PC-9 (cell line): ENCODE measurements around the gene EDN2. TPM values are rescaled to one million over a fixed set of nuclear protein-coding genes. Genes with fewer than 3 reads are reported as not detected.

ENCODE experiments used
- Bru-seq: library from RNA; stranded (reverse); fragments of 400-500 nt; gene quantifications from one replicate; lab custom pipeline; 2021; lab: Mats Ljungman, UMichigan
- BruChase-seq, 2 experiments: library from RNA; stranded (reverse); fragments of 400-500 nt; gene quantifications; one replicate each; lab custom pipeline; 2021; lab: Mats Ljungman, UMichigan
- BruUV-seq: library from RNA; stranded (reverse); fragments of 400-500 nt; replicated peaks from 2 replicates; lab custom pipeline; 2021; lab: Mats Ljungman, UMichigan
- CTCF ChIA-PET: fragments of 300-600 bp; sonication (Branson Sonifier 250); formaldehyde crosslinking; loops from one replicate; lab custom pipeline; 2022; ENCODE audit warnings: antibody characterized with exemption; lab: Charles Lee
- POLR2A ChIA-PET: fragments of 300-600 bp; sonication (Branson Sonifier 250); formaldehyde crosslinking; loops from one replicate; lab custom pipeline; 2022; ENCODE audit warnings: antibody characterized with exemption; ENCODE audit not compliant: unreplicated experiment; lab: Charles Lee
- DNase-seq, 2 experiments: peaks; one replicate each; pipeline versions ENCODE4 v3.0.0 to v3.0.0-alpha.2; 2015 to 2022; ENCODE audit warnings: mixed read lengths in 1 of 2
- H2AFZ ChIP-seq: fragments of 200-600 bp; sonication (generic); 2 replicates; pipeline ENCODE4 v1.8.1; 2017; ENCODE audit warnings: antibody characterized with exemption
- H3F3A ChIP-seq: fragments of 200-600 bp; sonication (generic); 2 replicates; pipeline ENCODE4 v1.8.1; 2017; ENCODE audit warnings: antibody characterized with exemption, mild to moderate bottlenecking, low read depth; ENCODE audit not compliant: insufficient read depth
- H3K27ac ChIP-seq: fragments of 200-600 bp; sonication (generic); 2 replicates; pipeline ENCODE4 v1.6.1; 2016; ENCODE audit warnings: mixed run types
- H3K27me3 ChIP-seq: fragments of 200-600 bp; sonication (generic); 2 replicates; pipeline ENCODE4 v1.6.1; 2016; ENCODE audit warnings: low read depth, mixed run types; ENCODE audit not compliant: insufficient read depth
- H3K36me3 ChIP-seq: fragments of 200-600 bp; sonication (generic); 2 replicates; pipeline ENCODE4 v1.6.1; 2016; ENCODE audit warnings: low read depth, mixed run types
- H3K4me1 ChIP-seq: fragments of 200-600 bp; sonication (generic); replicated peaks from 2 replicates; pipeline ENCODE4 v1.6.1; 2016; ENCODE audit warnings: mixed run types; ENCODE audit not compliant: insufficient read depth
- H3K4me2 ChIP-seq: fragments of 200-600 bp; sonication (generic); 2 replicates; pipeline ENCODE4 v1.6.1; 2017; ENCODE audit warnings: mixed run types
- H3K4me3 ChIP-seq: fragments of 200-600 bp; sonication (generic); 2 replicates; pipeline ENCODE4 v1.6.1; 2016; ENCODE audit warnings: mixed run types
- H3K79me2 ChIP-seq: fragments of 200-600 bp; sonication (generic); 2 replicates; pipeline ENCODE4 v1.6.1; 2017; ENCODE audit warnings: low read depth, mixed run types
- H3K9me2 ChIP-seq: fragments of 200-600 bp; sonication (generic); 2 replicates; pipeline ENCODE4 v1.8.1; 2017; ENCODE audit warnings: mild to moderate bottlenecking; ENCODE audit not compliant: insufficient read depth
- H3K9me3 ChIP-seq: fragments of 200-600 bp; sonication (generic); 2 replicates; pipeline ENCODE4 v1.8.1; 2016; ENCODE audit warnings: low read depth; ENCODE audit not compliant: insufficient read depth
- H4K20me1 ChIP-seq: fragments of 200-600 bp; sonication (generic); 2 replicates; pipeline ENCODE4 v1.8.1; 2017; ENCODE audit not compliant: insufficient read depth
- EZH2 ChIP-seq: fragments of 200-600 bp; sonication (generic); IDR thresholded peaks from 2 replicates; pipeline ENCODE4 v1.8.0; 2017; ENCODE audit warnings: antibody characterized with exemption, low read depth
- intact Hi-C: fragments of 100-400 bp; cut with micrococcal nuclease; formaldehyde crosslinking; loops from one replicate; pipeline ENCODE4 v1.10.0; 2022; ENCODE audit not compliant: unreplicated experiment
- long read RNA-seq: library from polyadenylated mRNA; stranded (forward); transcript quantifications from one replicate; pipeline ENCODE4 v2.0.0, GENCODE V29; 2022
- total RNA-seq: library from RNA; stranded (reverse); gene quantifications from 2 replicates; pipeline ENCODE4 v1.2.3, GENCODE V29; 2021
- TF ChIP-seq, protein P1 (sequence below): fragments of 200-600 bp; sonication (generic); conservative IDR thresholded peaks from 2 replicates; pipeline ENCODE4 v1.6.1; 2017; ENCODE audit warnings: mixed run types, antibody characterized with exemption, mild to moderate bottlenecking, moderate library complexity

EDN2 gene
- total RNA-seq, result 0.43 and 0.48 TPM in 2 replicates
- percentile 17 among the genes with signal in this experiment for Bru-seq, nascent RNA
- percentile 22 among the genes with signal in this experiment for BruChase-seq, experiment 1, labeled RNA remaining after a 2-hour chase
- percentile 23 among the genes with signal in this experiment for BruChase-seq, experiment 2, labeled RNA remaining after a 6-hour chase
- long read RNA-seq, result 0 reads

DNA sequence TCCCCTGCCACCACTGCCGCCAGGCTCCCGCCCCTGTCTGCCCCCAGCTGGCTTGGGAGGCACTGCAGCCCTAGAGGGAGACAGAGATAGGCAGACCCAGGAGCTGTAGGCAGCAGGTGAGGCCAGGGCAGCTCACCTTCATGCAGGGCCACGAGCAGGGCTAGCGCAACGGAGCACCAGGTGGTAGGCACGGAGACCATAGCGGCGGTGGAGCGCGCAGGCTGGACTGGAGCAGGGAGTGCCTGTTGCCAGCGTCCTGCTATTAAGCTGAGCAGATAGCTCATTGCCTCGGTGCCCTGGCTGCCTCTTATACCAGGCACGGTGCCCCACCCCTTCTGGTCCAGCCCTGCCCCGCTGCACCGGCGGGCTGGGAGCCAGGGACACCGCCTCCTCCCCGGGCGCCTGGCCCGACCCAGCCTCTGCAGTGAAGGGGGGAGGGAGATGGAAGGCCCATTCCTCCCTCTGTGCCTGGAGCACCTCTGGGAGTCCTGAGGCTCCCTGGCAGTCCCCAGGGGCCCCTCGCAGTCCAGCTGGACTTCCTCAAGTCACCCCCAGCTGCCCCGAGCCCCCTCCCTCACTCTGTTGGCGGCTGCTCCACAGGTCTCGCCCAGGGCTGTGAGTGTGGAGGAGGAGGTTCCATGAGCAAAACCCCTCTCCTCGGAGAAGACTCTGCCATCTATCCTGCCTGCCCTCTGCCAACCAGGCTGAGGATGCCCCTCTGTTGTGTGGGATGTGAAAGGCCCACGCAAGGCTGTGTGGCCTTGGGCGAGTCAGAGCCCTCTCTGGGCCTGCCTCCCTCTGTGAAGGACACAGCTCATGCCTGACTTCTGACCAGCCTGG, at the start of gene EDN2:
Gene EDN2, minus strand, starts transcription at position 282 of the 840 bp plus-strand sequence. Its CDS starts 82 bp downstream, at position 200.
- Histone ChIP-seq H2AFZ (no peak within 1 kb of the TSS), H3F3A (peaks cover 4% of the 10 kb centered on the region; the same call in 1 of the 2 replicates), H3K9me3 (no peaks in the 10 kb centered on the region), H3K4me3 (no peak within 1 kb of the TSS), H3K9me2 (no peaks in the 10 kb centered on the region), H3K4me1 (peaks cover 27% of the 10 kb centered on the region), H3K4me2 (peak within 1 kb of the TSS; percentile 63), H4K20me1 (no peaks in the 10 kb centered on the region), H3K27me3 (no peaks in the 10 kb centered on the region), H3K79me2 (no peaks in the 10 kb centered on the region), H3K27ac (no peak within 1 kb of the TSS), H3K36me3 (no peaks in the 10 kb centered on the region)
- intact Hi-C loops, result loop anchor here (2.0 to 5.0 kb wide), 2 partner anchors 14 to 33 kb away; no protein-coding TSS in a partner anchor
- no peak for TF ChIP-seq EZH2
- TF ChIP-seq, protein P1, sequence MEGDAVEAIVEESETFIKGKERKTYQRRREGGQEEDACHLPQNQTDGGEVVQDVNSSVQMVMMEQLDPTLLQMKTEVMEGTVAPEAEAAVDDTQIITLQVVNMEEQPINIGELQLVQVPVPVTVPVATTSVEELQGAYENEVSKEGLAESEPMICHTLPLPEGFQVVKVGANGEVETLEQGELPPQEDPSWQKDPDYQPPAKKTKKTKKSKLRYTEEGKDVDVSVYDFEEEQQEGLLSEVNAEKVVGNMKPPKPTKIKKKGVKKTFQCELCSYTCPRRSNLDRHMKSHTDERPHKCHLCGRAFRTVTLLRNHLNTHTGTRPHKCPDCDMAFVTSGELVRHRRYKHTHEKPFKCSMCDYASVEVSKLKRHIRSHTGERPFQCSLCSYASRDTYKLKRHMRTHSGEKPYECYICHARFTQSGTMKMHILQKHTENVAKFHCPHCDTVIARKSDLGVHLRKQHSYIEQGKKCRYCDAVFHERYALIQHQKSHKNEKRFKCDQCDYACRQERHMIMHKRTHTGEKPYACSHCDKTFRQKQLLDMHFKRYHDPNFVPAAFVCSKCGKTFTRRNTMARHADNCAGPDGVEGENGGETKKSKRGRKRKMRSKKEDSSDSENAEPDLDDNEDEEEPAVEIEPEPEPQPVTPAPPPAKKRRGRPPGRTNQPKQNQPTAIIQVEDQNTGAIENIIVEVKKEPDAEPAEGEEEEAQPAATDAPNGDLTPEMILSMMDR, result peak; percentile 49
- ChIA-PET CTCF (interaction anchor here (0.5 to 2.5 kb wide), 4 partner anchors 8 to 470 kb away, joined by 3 to 12 read pairs (median 8); no protein-coding TSS in a partner anchor), POLR2A (interaction anchor here (1.0 kb wide), 2 partner anchors 29 to 31 kb away, joined by 5 to 7 read pairs; no protein-coding TSS in a partner anchor)
- DNase-seq, result peak in 1 of 2 experiments; percentile 88
- BruUV-seq, result no TSS peak

DNA sequence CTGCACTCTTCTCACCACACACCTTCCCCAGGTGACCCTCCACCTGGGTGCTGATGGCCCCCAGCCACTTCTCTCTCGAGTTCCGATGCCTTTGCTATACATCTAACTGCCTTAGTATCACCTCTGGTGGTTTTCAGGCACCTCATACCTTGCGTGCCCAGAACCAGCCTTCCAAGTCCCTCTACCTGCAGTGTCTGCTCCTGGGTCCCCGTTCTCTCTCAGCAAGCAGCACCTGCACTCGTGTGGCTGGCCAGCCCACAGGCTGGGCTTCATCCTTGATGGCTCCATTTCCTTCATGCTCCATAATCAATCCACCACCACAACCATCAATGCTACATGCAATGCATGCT, 49.2 kb upstream of the EDN2 start:
- TF ChIP-seq, protein P1, result no peak
- TF ChIP-seq EZH2, result no peak
- DNase-seq, result no peak
- no peak overlapping the region for H3K4me3 ChIP-seq
- no peak overlapping the region for H2AFZ ChIP-seq
- BruUV-seq, result no TSS peak
- no peaks in the 10 kb centered on the region for H3K36me3 ChIP-seq
- intact Hi-C loops, result no loop called here
- H3K27me3 ChIP-seq, result no peaks in the 10 kb centered on the region
- H3K9me2 ChIP-seq, result no peaks in the 10 kb centered on the region
- H3K27ac ChIP-seq, result no peak overlapping the region
- CTCF ChIA-PET, result no interaction called here
- H3F3A ChIP-seq, result no peaks in the 10 kb centered on the region
- H3K9me3 ChIP-seq, result no peaks in the 10 kb centered on the region
- no peaks in the 10 kb centered on the region for H3K79me2 ChIP-seq
- POLR2A ChIA-PET, result no interaction called here
- no peak overlapping the region for H3K4me2 ChIP-seq
- no peaks in the 10 kb centered on the region for H3K4me1 ChIP-seq
- H4K20me1 ChIP-seq, result no peaks in the 10 kb centered on the region

DNA sequence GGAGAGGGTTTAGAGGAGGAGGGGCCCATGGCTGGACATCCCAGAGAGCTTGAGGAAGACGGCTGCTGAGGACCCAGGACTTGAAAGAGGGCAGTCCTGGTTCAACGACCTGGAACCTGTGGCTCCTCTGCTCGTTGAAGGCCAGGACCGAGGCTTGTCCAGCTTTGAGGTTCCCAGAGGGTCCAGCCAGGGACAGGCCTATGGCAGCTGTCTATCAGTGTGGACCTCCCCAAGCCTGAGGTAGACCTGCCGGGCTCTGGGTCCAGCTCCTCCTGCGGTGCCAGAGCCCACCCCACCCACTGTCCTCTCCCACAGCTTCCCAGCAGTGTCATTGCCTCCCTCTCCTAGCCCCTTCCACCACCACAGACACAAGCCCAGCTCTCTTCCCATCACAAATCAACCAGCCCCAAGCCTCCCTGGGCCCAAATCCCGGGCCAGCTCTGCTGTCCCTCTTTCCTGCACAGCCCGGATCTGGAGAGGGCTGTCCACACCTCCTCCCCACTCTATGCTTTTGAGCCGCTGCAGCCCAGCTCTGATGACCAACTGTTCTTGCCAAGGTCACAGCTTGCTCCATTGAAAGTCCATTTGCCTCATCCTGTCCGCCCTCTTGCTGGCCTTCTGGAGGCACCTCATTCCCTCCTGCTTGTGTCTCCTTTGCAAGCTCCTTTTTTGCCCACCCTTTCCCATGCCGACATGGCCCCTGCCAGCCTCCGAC, 48.7 kb upstream of the EDN2 start:
- POLR2A ChIA-PET, result no interaction called here

More for the DNA sequence above, 48.7 kb upstream of the EDN2 start:
- CTCF ChIA-PET, result no interaction called here
- no peak for TF ChIP-seq EZH2
- TF ChIP-seq, protein P1, result no peak
- Histone ChIP-seq H3K4me2 (no peak overlapping the region), H3F3A (no peaks in the 10 kb centered on the region), H3K4me1 (no peaks in the 10 kb centered on the region), H4K20me1 (no peaks in the 10 kb centered on the region), H3K36me3 (no peaks in the 10 kb centered on the region), H3K4me3 (no peak overlapping the region), H3K27me3 (no peaks in the 10 kb centered on the region), H2AFZ (no peak overlapping the region), H3K9me3 (no peaks in the 10 kb centered on the region), H3K9me2 (no peaks in the 10 kb centered on the region), H3K79me2 (no peaks in the 10 kb centered on the region), H3K27ac (no peak overlapping the region)
- no peak for DNase-seq
- intact Hi-C loops, result no loop called here
- BruUV-seq, result no TSS peak
